ENCODE measurements around the gene C1orf198. TPM values are rescaled to one million over a fixed set of nuclear protein-coding genes. Genes with fewer than 3 reads are reported as not detected.

Gene C1orf198
- total and polyA plus RNA-seq, 8 donors, result 16.5 to 35.3 (median 20.7) TPM

DNA sequence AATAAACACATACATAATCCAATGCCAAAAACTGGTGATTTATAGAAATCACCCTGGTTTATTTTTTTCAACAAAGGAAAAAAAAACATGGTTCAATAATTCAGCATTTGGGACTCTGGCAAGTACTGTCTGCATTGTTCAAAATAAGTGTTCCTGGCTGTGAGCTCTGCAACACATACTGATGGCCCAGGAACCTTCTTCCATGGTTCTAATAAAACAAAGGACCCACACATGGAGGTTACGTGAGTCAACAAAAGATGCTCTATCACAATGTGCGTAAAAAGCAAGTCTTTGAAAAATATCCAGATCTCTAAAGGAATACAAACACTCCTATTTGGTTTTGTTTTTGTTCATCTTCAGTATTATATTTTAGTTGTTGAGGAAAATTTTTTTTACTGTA is 37.9 kb upstream of the C1orf198 start:
- no peaks in the 10 kb centered on the region for H3K27me3 ChIP-seq
- 72 to 89% methylated on average over 2 of the region's 2 CpGs for WGBS, 2 donors
- FAIRE-seq (no peak), ATAC-seq (no peak), DNase-seq (no peak)
- no peaks in the 10 kb centered on the region for H3K4me1 ChIP-seq
- H3K9me3 ChIP-seq, result no peaks in the 10 kb centered on the region
- no peak overlapping the region for H3K27ac ChIP-seq
- intact Hi-C loops (cut with DNase I), result no loop called here
- TF ChIP-seq, protein P1, sequence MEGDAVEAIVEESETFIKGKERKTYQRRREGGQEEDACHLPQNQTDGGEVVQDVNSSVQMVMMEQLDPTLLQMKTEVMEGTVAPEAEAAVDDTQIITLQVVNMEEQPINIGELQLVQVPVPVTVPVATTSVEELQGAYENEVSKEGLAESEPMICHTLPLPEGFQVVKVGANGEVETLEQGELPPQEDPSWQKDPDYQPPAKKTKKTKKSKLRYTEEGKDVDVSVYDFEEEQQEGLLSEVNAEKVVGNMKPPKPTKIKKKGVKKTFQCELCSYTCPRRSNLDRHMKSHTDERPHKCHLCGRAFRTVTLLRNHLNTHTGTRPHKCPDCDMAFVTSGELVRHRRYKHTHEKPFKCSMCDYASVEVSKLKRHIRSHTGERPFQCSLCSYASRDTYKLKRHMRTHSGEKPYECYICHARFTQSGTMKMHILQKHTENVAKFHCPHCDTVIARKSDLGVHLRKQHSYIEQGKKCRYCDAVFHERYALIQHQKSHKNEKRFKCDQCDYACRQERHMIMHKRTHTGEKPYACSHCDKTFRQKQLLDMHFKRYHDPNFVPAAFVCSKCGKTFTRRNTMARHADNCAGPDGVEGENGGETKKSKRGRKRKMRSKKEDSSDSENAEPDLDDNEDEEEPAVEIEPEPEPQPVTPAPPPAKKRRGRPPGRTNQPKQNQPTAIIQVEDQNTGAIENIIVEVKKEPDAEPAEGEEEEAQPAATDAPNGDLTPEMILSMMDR (IDR thresholded peaks at IDR 0.05), result no peak
- H3K4me3 ChIP-seq, result no peak overlapping the region
- H3K36me3 ChIP-seq, result peaks cover 0 to 19% (median 0%) of the 10 kb centered on the region in 3 donors

DNA sequence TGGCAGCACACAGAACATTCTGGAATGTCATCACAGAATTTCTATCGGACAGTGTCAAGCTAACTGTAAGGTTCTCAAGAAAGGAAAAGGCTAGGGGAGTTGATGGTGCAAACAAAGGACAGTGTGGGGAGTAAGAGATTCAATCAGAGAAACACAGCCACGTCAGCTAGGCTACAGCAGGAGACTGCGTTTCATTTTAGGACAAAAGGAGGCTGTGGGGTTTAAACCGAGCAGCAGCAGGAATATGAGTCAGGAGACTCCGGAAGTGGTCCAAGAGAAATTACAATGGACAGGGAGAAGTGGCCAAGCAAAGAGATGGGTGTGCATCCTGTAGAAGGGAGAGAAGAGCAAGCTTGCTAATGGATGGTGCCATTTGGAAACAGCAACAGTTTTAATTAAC is 37.4 kb upstream of the C1orf198 start:
- DNase-seq, result no peak
- Histone ChIP-seq H3K27me3 (no peaks in the 10 kb centered on the region), H3K27ac (no peak overlapping the region), H3K4me3 (no peak overlapping the region), H3K9me3 (no peaks in the 10 kb centered on the region), H3K4me1 (no peaks in the 10 kb centered on the region), H3K36me3 (peaks cover 0 to 19% (median 0%) of the 10 kb centered on the region in 3 donors)
- TF ChIP-seq, protein P1 (IDR thresholded peaks at IDR 0.05), result no peak
- WGBS, 2 donors, result 86 to 88% methylated on average over 5 of the region's 5 CpGs
- intact Hi-C loops (cut with DNase I), result no loop called here
- FAIRE-seq, result no peak
- no peak for ATAC-seq

DNA sequence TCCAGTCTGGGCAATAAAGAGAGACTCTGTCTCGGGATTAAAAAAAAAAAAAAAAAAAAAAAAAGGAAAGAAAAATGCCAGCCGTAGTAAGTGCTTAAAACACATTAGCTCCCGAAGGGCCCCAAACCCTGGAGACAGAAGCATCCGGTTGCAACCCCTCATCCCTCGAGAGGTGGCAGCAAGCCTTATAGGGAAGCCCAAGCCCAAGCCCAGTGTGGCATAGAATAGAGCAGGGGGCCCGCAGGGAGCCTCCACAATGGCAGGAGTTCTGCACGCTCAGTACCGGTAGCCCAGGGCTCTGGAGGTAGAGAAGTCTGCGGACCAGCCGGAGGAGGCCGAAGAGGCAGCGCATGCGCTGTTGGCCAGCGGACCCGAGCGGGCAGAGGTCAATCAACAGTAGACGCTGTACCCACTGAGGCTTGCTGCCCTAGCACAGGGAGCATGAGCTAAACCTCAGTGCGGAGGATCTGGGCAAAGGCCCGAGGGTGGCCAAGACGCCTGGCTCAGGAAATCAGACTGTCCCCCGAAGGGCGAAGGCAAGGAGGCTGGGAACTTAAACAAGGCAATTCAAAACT is 34.1 kb upstream of the C1orf198 start:
- TF ChIP-seq, protein P1 (IDR thresholded peaks at IDR 0.05), result no peak
- 95 to 97% methylated on average over 22 of the region's 22 CpGs for WGBS, 2 donors
- intact Hi-C loops (cut with DNase I), result no loop called here
- ATAC-seq (no peak), FAIRE-seq (no peak), DNase-seq (peak in 1 of 6 donors; percentile 54)
- no peaks in the 10 kb centered on the region for H3K4me1 ChIP-seq
- peaks cover 0 to 7% (median 0%) of the 10 kb centered on the region in 3 donors for H3K36me3 ChIP-seq
- no peaks in the 10 kb centered on the region for H3K9me3 ChIP-seq
- no peaks in the 10 kb centered on the region for H3K27me3 ChIP-seq
- no peak overlapping the region for H3K4me3 ChIP-seq
- no peak overlapping the region for H3K27ac ChIP-seq

DNA sequence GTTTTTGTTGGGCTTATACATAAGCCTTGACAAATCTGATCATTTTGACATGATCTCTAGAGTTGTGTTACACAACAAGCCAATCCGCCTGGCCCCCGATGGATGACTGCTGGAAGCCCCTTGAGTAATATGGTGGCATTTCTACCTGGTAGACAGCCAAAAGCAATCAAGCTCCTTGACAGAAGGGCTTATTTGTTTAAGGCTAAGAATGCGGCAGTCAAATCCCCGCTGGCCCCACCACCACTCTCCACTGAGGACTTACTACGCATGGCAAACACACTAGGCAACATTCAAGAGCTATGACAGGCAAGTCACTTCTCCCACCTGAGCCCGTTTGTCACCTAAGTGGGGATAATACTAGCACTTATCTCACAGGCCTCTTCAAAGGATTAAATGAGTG is 33.4 kb upstream of the C1orf198 start:
- H3K27ac ChIP-seq, result peak overlapping the region in 1 of 4 donors; percentile 13
- H3K4me1 ChIP-seq, result no peaks in the 10 kb centered on the region
- DNase-seq (no peak), FAIRE-seq (no peak), ATAC-seq (no peak)
- TF ChIP-seq, protein P1 (IDR thresholded peaks at IDR 0.05), result no peak
- H3K27me3 ChIP-seq, result no peaks in the 10 kb centered on the region
- no peaks in the 10 kb centered on the region for H3K9me3 ChIP-seq
- H3K4me3 ChIP-seq, result no peak overlapping the region
- intact Hi-C loops (cut with DNase I), result no loop called here
- H3K36me3 ChIP-seq, result peaks cover 0 to 4% (median 0%) of the 10 kb centered on the region in 3 donors
- 67 to 75% methylated on average over 6 of the region's 6 CpGs for WGBS, 2 donors

DNA sequence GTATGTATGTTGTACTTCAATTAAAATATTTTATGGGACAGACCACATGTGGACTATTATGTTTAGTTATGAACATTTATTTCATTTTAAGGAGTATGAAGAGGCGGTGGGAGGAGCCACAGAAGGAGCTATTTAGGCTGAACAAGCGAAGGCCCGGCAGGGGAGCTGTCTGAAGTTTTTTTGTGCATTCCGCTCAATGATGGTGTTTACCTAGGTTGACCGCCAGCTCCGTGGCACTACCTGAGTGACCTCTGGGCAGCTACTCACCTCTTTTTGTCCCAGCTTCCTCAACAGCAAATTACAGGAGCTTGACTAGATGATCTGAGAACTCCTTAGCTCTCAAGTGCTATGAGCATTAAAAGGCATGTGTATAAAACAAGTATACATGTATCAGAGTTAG is 32.7 kb upstream of the C1orf198 start:
- Histone ChIP-seq H3K36me3 (peaks cover 0 to 4% (median 0%) of the 10 kb centered on the region in 3 donors), H3K27ac (peak overlapping the region in 2 of 4 donors; percentile 6 to 10), H3K4me1 (no peaks in the 10 kb centered on the region), H3K4me3 (no peak overlapping the region), H3K27me3 (no peaks in the 10 kb centered on the region), H3K9me3 (no peaks in the 10 kb centered on the region)
- peak in 1 of 6 donors; percentile 34 for DNase-seq
- intact Hi-C loops (cut with DNase I), result no loop called here
- FAIRE-seq, result no peak
- TF ChIP-seq, protein P1 (IDR thresholded peaks at IDR 0.05), result no peak
- WGBS, 2 donors, result 50 to 57% methylated on average over 6 of the region's 6 CpGs
- ATAC-seq, result peak in 3 of 4 donors; percentile 45 to 64 (median 63)
